Natural killer cell (primary cell): ENCODE results near the gene BLOC1S1. TPM values are rescaled to one million over a fixed set of nuclear protein-coding genes. Genes with fewer than 3 reads are reported as not detected.

Experiments used
- ATAC-seq, 3 donors: fragments of 150-1000 bp in 2 of 3; fragments of 200-7000 bp in 1 of 3; cut with Tn5 transposase; 1 replicate in 1 of 3; 2 replicates in 2 of 3; pipeline ENCODE4 v1.10.0; 2021; ENCODE audit warnings: mild to moderate bottlenecking in 2 of 3, moderate library complexity in 2 of 3
- DNase-seq, 2 donors: peaks; one replicate each; pipeline versions ENCODE4 v3.0.0 to v3.0.0-alpha.2; 2013 to 2021; ENCODE audit warnings: mixed read lengths in 1 of 2
- H3K27ac ChIP-seq: one replicate; pipeline ENCODE4 v1.5.1; 2013; ENCODE audit warnings: mild to moderate bottlenecking, low read length
- H3K27me3 ChIP-seq: one replicate; pipeline ENCODE4 v1.6.1; 2013; ENCODE audit warnings: low read length; ENCODE audit not compliant: control insufficient read depth, insufficient read depth
- H3K36me3 ChIP-seq: one replicate; pipeline ENCODE4 v1.6.1; 2013; ENCODE audit warnings: low read length; ENCODE audit not compliant: control insufficient read depth, insufficient read depth
- H3K4me1 ChIP-seq: one replicate; pipeline ENCODE4 v1.6.1; 2013; ENCODE audit warnings: low read length; ENCODE audit not compliant: control insufficient read depth, insufficient read depth
- H3K4me3 ChIP-seq: one replicate; pipeline ENCODE4 v1.5.1; 2013; ENCODE audit warnings: low read length
- H3K9me3 ChIP-seq: one replicate; pipeline ENCODE4 v1.6.1; 2013; ENCODE audit warnings: low read length; ENCODE audit not compliant: control insufficient read depth, insufficient read depth
- H3K27ac Mint-ChIP-seq, 2 donors: one replicate each; pipeline ENCODE4 v1.8.0; 2022; ENCODE audit warnings: mild to moderate bottlenecking in 2 of 2, mixed read lengths in 2 of 2, moderate library complexity in 1 of 2
- H3K27me3 Mint-ChIP-seq, 2 donors: one replicate each; pipeline ENCODE4 v1.8.0; 2022; ENCODE audit warnings: low read depth in 2 of 2, mixed read lengths in 2 of 2
- H3K36me3 Mint-ChIP-seq: one replicate; pipeline ENCODE4 v1.8.0; 2022; ENCODE audit warnings: mixed read lengths
- H3K4me1 Mint-ChIP-seq, 2 donors: one replicate each; pipeline ENCODE4 v1.8.0; 2022; ENCODE audit warnings: mixed read lengths in 2 of 2
- H3K4me3 Mint-ChIP-seq: one replicate; pipeline ENCODE4 v1.8.0; 2022; ENCODE audit warnings: mild to moderate bottlenecking, moderate library complexity, mixed read lengths
- H3K9me3 Mint-ChIP-seq, 2 donors: one replicate each; pipeline ENCODE4 v1.8.0; 2022; ENCODE audit warnings: mixed read lengths in 2 of 2
- CTCF ChIP-seq: fragments of 200-600 bp; IDR thresholded peaks from one replicate; pipeline ENCODE4 v1.8.0; 2022; ENCODE audit warnings: antibody characterized with exemption
- WGBS: methylation state at CpG from one replicate; pipeline ENCODE4 v1.1.7; 2013; ENCODE audit warnings: missing lambda C conversion rate; ENCODE audit not compliant: insufficient coverage; 5-methylcytosine and 5-hydroxymethylcytosine counted together
- intact Hi-C: fragments of 100-400 bp; cut with micrococcal nuclease; formaldehyde crosslinking; loops from one replicate; pipeline ENCODE4 v1.14.2; 2022
- total RNA-seq, 4 donors: library from RNA; stranded (reverse); fragments of 120-200 nt in 1 of 4; gene quantifications; one replicate each; pipeline versions ENCODE4 v1.2.3 to v1.2.4, GENCODE V29; 2013 to 2022

The BLOC1S1 gene
- total RNA-seq, 3 donors from 2014 or later (not counting 1 experiment from before 2014, with no cell fraction given): 75.8 to 83.7 (median 81.0) TPM

- Mint-ChIP-seq H3K9me3 (no peaks in the 10 kb centered on the region), H3K27ac (no peak overlapping the region), H3K4me1 (no peaks in the 10 kb centered on the region), H3K36me3 (no peaks in the 10 kb centered on the region), H3K4me3 (no peak overlapping the region), H3K27me3 (no peaks in the 10 kb centered on the region)
- Histone ChIP-seq H3K4me1 (no peaks in the 10 kb centered on the region), H3K4me3 (no peak overlapping the region), H3K27me3 (no peaks in the 10 kb centered on the region), H3K9me3 (no peaks in the 10 kb centered on the region), H3K36me3 (no peaks in the 10 kb centered on the region), H3K27ac (no peak overlapping the region)
- no peak for TF ChIP-seq CTCF
- DNase-seq: no peak
- ATAC-seq: no peak
- intact Hi-C loops: no loop called here
- WGBS: 89% methylated on average over 20 of the region's 21 CpGs
Observed at GRCh38 chr12:55700255-55701018, 15.4 kb upstream of the BLOC1S1 start.

- ATAC-seq: no peak
- no peaks in the 10 kb centered on the region for H3K9me3 Mint-ChIP-seq
Observed at GRCh38 chr12:55702861-55703260, 13.0 kb upstream of the BLOC1S1 start.

GRCh38 chr12:55703288-55703687, 12.6 kb upstream of the BLOC1S1 start:
- Mint-ChIP-seq H3K36me3 (no peaks in the 10 kb centered on the region), H3K27me3 (peaks cover 13 to 14% of the 10 kb centered on the region in 2 donors), H3K4me3 (no peak overlapping the region), H3K9me3 (no peaks in the 10 kb centered on the region), H3K27ac (no peak overlapping the region), H3K4me1 (peaks cover 12 to 14% of the 10 kb centered on the region in 2 donors)
- 86% methylated on average over 2 of the region's 2 CpGs for WGBS
- Histone ChIP-seq H3K4me3 (no peak overlapping the region), H3K4me1 (peaks cover 13% of the 10 kb centered on the region), H3K27me3 (peaks cover 10% of the 10 kb centered on the region), H3K27ac (no peak overlapping the region), H3K9me3 (no peaks in the 10 kb centered on the region), H3K36me3 (no peaks in the 10 kb centered on the region)
- no peak for TF ChIP-seq CTCF
- intact Hi-C loops: no loop called here
- DNase-seq: no peak
- ATAC-seq: no peak

More at GRCh38 chr12:55702861-55703260, 13.0 kb upstream of the BLOC1S1 start:
- no peak overlapping the region for H3K27ac ChIP-seq
- no peak overlapping the region for H3K4me3 ChIP-seq
- WGBS: 95% methylated on average over 8 of the region's 8 CpGs
- Mint-ChIP-seq H3K4me3 (no peak overlapping the region), H3K4me1 (peaks cover 8 to 9% of the 10 kb centered on the region in 2 donors), H3K27me3 (peaks cover 9 to 10% of the 10 kb centered on the region in 2 donors), H3K36me3 (no peaks in the 10 kb centered on the region), H3K27ac (no peak overlapping the region)
- no peak for DNase-seq
- H3K4me1 ChIP-seq: peaks cover 9% of the 10 kb centered on the region
- peaks cover 9% of the 10 kb centered on the region for H3K27me3 ChIP-seq
- no peaks in the 10 kb centered on the region for H3K9me3 ChIP-seq
- no peak for TF ChIP-seq CTCF
- intact Hi-C loops: no loop called here
- H3K36me3 ChIP-seq: no peaks in the 10 kb centered on the region
